GM23248 (cell line): ENCODE measurements around the gene MTERF4. TPM values are rescaled to one million over a fixed set of nuclear protein-coding genes. Genes with fewer than 3 reads are reported as not detected.

Source experiments
- DNase-seq: peaks from one replicate; pipeline ENCODE4 v3.0.0-alpha.2; 2015
- H2AFZ ChIP-seq: fragments of 200-600 bp; sonication (generic); 2 replicates; pipeline ENCODE4 v1.6.1; 2016; ENCODE audit warnings: antibody characterized with exemption
- H3F3A ChIP-seq: fragments of 200-600 bp; sonication (generic); 2 replicates; pipeline ENCODE4 v1.6.1; 2016; ENCODE audit warnings: mild to moderate bottlenecking, antibody characterized with exemption, mixed run types; ENCODE audit not compliant: insufficient read depth
- H3K27ac ChIP-seq: fragments of 200-600 bp; sonication (generic); 2 replicates; pipeline ENCODE4 v1.5.1; 2016; ENCODE audit warnings: mild to moderate bottlenecking
- H3K27me3 ChIP-seq: fragments of 200-600 bp; sonication (generic); replicated peaks from 2 replicates; pipeline ENCODE4 v1.6.1; 2016; ENCODE audit warnings: mild to moderate bottlenecking; ENCODE audit not compliant: insufficient read depth
- H3K36me3 ChIP-seq: fragments of 200-600 bp; sonication (generic); 2 replicates; pipeline ENCODE4 v1.6.1; 2016; ENCODE audit warnings: low read depth, mild to moderate bottlenecking
- H3K4me1 ChIP-seq: fragments of 200-600 bp; sonication (generic); 2 replicates; pipeline ENCODE4 v1.6.1; 2016; ENCODE audit warnings: mild to moderate bottlenecking; ENCODE audit not compliant: insufficient read depth
- H3K4me2 ChIP-seq: fragments of 200-600 bp; sonication (generic); one replicate; pipeline ENCODE4 v1.6.1; 2016; ENCODE audit warnings: mild to moderate bottlenecking; ENCODE audit not compliant: unreplicated experiment
- H3K4me3 ChIP-seq: fragments of 200-600 bp; sonication (generic); 2 replicates; pipeline ENCODE4 v1.5.1; 2016; ENCODE audit warnings: mild to moderate bottlenecking
- H3K79me2 ChIP-seq: fragments of 200-600 bp; sonication (generic); 2 replicates; pipeline ENCODE4 v1.6.1; 2016; ENCODE audit warnings: mild to moderate bottlenecking; ENCODE audit not compliant: insufficient read depth
- H3K9ac ChIP-seq: fragments of 200-600 bp; sonication (generic); 2 replicates; pipeline ENCODE4 v1.6.1; 2016; ENCODE audit warnings: mild to moderate bottlenecking
- H3K9me2 ChIP-seq: fragments of 200-600 bp; sonication (generic); 2 replicates; pipeline ENCODE4 v1.6.1; 2016; ENCODE audit warnings: mixed run types, mild to moderate bottlenecking, moderate library complexity; ENCODE audit not compliant: insufficient read depth
- H3K9me3 ChIP-seq: fragments of 200-600 bp; sonication (generic); one replicate; pipeline ENCODE4 v1.6.1; 2017; ENCODE audit warnings: low read depth
- H4K20me1 ChIP-seq: fragments of 200-600 bp; sonication (generic); 2 replicates; pipeline ENCODE4 v1.6.0; 2016; ENCODE audit not compliant: insufficient read depth
- EZH2 ChIP-seq: fragments of 200-600 bp; sonication (generic); IDR thresholded peaks from 2 replicates; pipeline ENCODE4 v1.6.1; 2018; ENCODE audit warnings: antibody characterized with exemption, mild to moderate bottlenecking; ENCODE audit not compliant: insufficient read depth, poor library complexity, severe bottlenecking
- EZH2phosphoT487 ChIP-seq: fragments of 200-600 bp; sonication (generic); IDR thresholded peaks from 2 replicates; pipeline ENCODE4 v1.6.1; 2018; ENCODE audit warnings: antibody characterized with exemption, moderate library complexity, mild to moderate bottlenecking, low read depth; ENCODE audit not compliant: insufficient read depth
- WGBS, 2 experiments: methylation state at CpG; one replicate each; pipeline ENCODE4 v1.1.6; 2015 to 2017; ENCODE audit warnings: low lambda C conversion rate in 2 of 2, low coverage in 1 of 2; ENCODE audit errors: missing lambda C conversion rate in 2 of 2; 5-methylcytosine and 5-hydroxymethylcytosine counted together
- in situ Hi-C: fragments of 300-500 bp; cut with MboI; formaldehyde crosslinking; loops from 2 replicates; pipeline ENCODE4 v1.15.0; 2020
- polyA plus RNA-seq: library from polyadenylated mRNA; unstranded; fragments of >200 nt; fragmentation: Nextera tagmentation; extraction: Ambion mirVana; gene quantifications from 2 replicates; pipeline ENCODE4 v1.2.1, GENCODE V29; 2016
- total RNA-seq: library from RNA; depleted of rRNA; stranded (reverse); fragments of >200 nt; shearing (Covaris generic); gene quantifications from 2 replicates; pipeline ENCODE4 v1.2.3, GENCODE V29; 2014

Gene MTERF4
- total and polyA plus RNA-seq, 2 experiments from 2014 or later = 15.1 to 21.0 TPM

- Histone ChIP-seq H4K20me1 (no peaks in the 10 kb centered on the region), H3K9ac (no peak overlapping the region), H2AFZ (no peak overlapping the region), H3K36me3 (no peaks in the 10 kb centered on the region), H3K9me3 (no peaks in the 10 kb centered on the region), H3K4me3 (no peak overlapping the region), H3F3A (peaks cover 5% of the 10 kb centered on the region; the same call in 1 of the 2 replicates), H3K27ac (no peak overlapping the region), H3K4me2 (no peak overlapping the region), H3K27me3 (no peaks in the 10 kb centered on the region), H3K79me2 (no peaks in the 10 kb centered on the region), H3K4me1 (no peaks in the 10 kb centered on the region), H3K9me2 (no peaks in the 10 kb centered on the region)
- WGBS, 2 experiments = 85% methylated on average over 16 of the region's 16 CpGs
- in situ Hi-C loops = no loop called here
- TF ChIP-seq EZH2phosphoT487 = no peak
- TF ChIP-seq EZH2 = no peak
- DNase-seq = peak; percentile 18
Measured at GRCh38 chr2:241123816-241124536, 21.9 kb upstream of the MTERF4 start.

GRCh38 chr2:241122376-241123002 lies 20.4 kb upstream of the MTERF4 start:
- Histone ChIP-seq H3K4me3 (no peak overlapping the region), H3K9me3 (no peaks in the 10 kb centered on the region), H2AFZ (no peak overlapping the region), H3K27me3 (no peaks in the 10 kb centered on the region), H3K79me2 (no peaks in the 10 kb centered on the region), H3K4me2 (no peak overlapping the region), H3F3A (peaks cover 5% of the 10 kb centered on the region; the same call in 1 of the 2 replicates), H3K27ac (no peak overlapping the region), H4K20me1 (no peaks in the 10 kb centered on the region), H3K4me1 (no peaks in the 10 kb centered on the region), H3K9ac (no peak overlapping the region), H3K36me3 (no peaks in the 10 kb centered on the region), H3K9me2 (no peaks in the 10 kb centered on the region)
- no peak for TF ChIP-seq EZH2
- no peak for TF ChIP-seq EZH2phosphoT487
- 91 to 92% methylated on average over 19 of the region's 19 CpGs for WGBS, 2 experiments
- no peak for DNase-seq
- in situ Hi-C loops = no loop called here

- H3F3A ChIP-seq = peaks cover 5% of the 10 kb centered on the region; the same call in 1 of the 2 replicates
- no peaks in the 10 kb centered on the region for H3K79me2 ChIP-seq
- no peaks in the 10 kb centered on the region for H3K36me3 ChIP-seq
- DNase-seq = no peak
- no peaks in the 10 kb centered on the region for H3K27me3 ChIP-seq
- no peak overlapping the region for H2AFZ ChIP-seq
- in situ Hi-C loops = no loop called here
- H3K4me1 ChIP-seq = no peaks in the 10 kb centered on the region
- H3K9me3 ChIP-seq = no peaks in the 10 kb centered on the region
- no peaks in the 10 kb centered on the region for H4K20me1 ChIP-seq
- TF ChIP-seq EZH2 (no peak), EZH2phosphoT487 (no peak)
- WGBS, 2 experiments = 88 to 91% methylated on average over 5 of the region's 5 CpGs
- H3K4me2 ChIP-seq = no peak overlapping the region
- no peak overlapping the region for H3K4me3 ChIP-seq
- H3K9ac ChIP-seq = no peak overlapping the region
- no peaks in the 10 kb centered on the region for H3K9me2 ChIP-seq
- H3K27ac ChIP-seq = no peak overlapping the region
Measured at GRCh38 chr2:241121008-241121407, 18.9 kb upstream of the MTERF4 start.

GRCh38 chr2:241120440-241120839 lies 18.4 kb upstream of the MTERF4 start:
- H3K4me3 ChIP-seq = no peak overlapping the region
- H3K9me2 ChIP-seq = no peaks in the 10 kb centered on the region
- no peak overlapping the region for H2AFZ ChIP-seq
- TF ChIP-seq EZH2 (no peak), EZH2phosphoT487 (no peak)
- H3K27ac ChIP-seq = no peak overlapping the region
- no peaks in the 10 kb centered on the region for H3K9me3 ChIP-seq
- H3F3A ChIP-seq = peaks cover 5% of the 10 kb centered on the region; the same call in 1 of the 2 replicates
- DNase-seq = no peak
- no peaks in the 10 kb centered on the region for H3K36me3 ChIP-seq
- in situ Hi-C loops = no loop called here
- 95 to 97% methylated on average over 2 of the region's 2 CpGs for WGBS, 2 experiments
- H3K4me2 ChIP-seq = no peak overlapping the region
- no peaks in the 10 kb centered on the region for H3K27me3 ChIP-seq
- no peaks in the 10 kb centered on the region for H4K20me1 ChIP-seq
- H3K9ac ChIP-seq = no peak overlapping the region
- H3K79me2 ChIP-seq = no peaks in the 10 kb centered on the region
- H3K4me1 ChIP-seq = no peaks in the 10 kb centered on the region
